ENCODE data around the gene YY1. TPM values are rescaled to one million over a fixed set of nuclear protein-coding genes. Genes with fewer than 3 reads are reported as not detected.

YY1 gene
- 42.4 and 53.8 TPM in 2 replicates for total RNA-seq

GRCh38 chr14:100238419-100239210 lies at the start of gene YY1:
Gene YY1, plus strand, starts transcription at chr14:100239144. Its CDS starts 101 bp downstream, at chr14:100239245.

GRCh38 chr14:100306101-100306997 lies 67.4 kb downstream of the YY1 start, which contains the start of gene SLC25A29:
Gene SLC25A29, minus strand, starts transcription at chr14:100306444. Its CDS starts 212 bp downstream, at chr14:100306232.

GRCh38 chr14:100323121-100323941 lies 84.4 kb downstream of the YY1 start, which contains the start of gene SLC25A47:
Gene SLC25A47, plus strand, starts transcription at chr14:100323339. Its CDS starts 76 bp downstream, at chr14:100323415.

Other genes with a start within 250 kb of the YY1 start
- 13.4 and 14.6 TPM in 2 replicates for gene EVL, start 173.7 kb upstream of the YY1 start, total RNA-seq
- gene DEGS2, start 79.5 kb upstream of the YY1 start, total RNA-seq = 0.09 TPM in 1 of 2 replicates, not detected in the other
- 37.3 and 42.4 TPM in 2 replicates for gene SLC25A29, start 67.3 kb downstream of the YY1 start, total RNA-seq
- not detected in 2 replicates for gene SLC25A47, start 84.2 kb downstream of the YY1 start, total RNA-seq
- gene WDR25, start 137.3 kb downstream of the YY1 start, total RNA-seq = 16.8 and 18.6 TPM in 2 replicates

Data from endothelial cell of coronary artery (primary cell).